Calu3 (cell line): Measurements from ENCODE around the gene FLT3LG. TPM values are rescaled to one million over a fixed set of nuclear protein-coding genes. Genes with fewer than 3 reads are reported as not detected.

ENCODE experiments used
- BruUV-seq: library from RNA; stranded (reverse); fragments of 400-500 nt; replicated peaks from 2 replicates; lab custom pipeline; 2021; lab: Mats Ljungman, UMichigan
- CTCF ChIA-PET: fragments of 300-600 bp; sonication (Branson Sonifier 250); formaldehyde crosslinking; loops from one replicate; lab custom pipeline; 2022; ENCODE audit warnings: antibody characterized with exemption; lab: Charles Lee
- DNase-seq: peaks from one replicate; pipeline ENCODE4 v3.0.0; 2022
- H3K27ac Mint-ChIP-seq: one replicate; pipeline ENCODE4 v1.8.0; 2022; ENCODE audit warnings: mixed read lengths; ENCODE audit not compliant: unreplicated experiment
- H3K27me3 Mint-ChIP-seq: one replicate; pipeline ENCODE4 v1.8.0; 2022; ENCODE audit warnings: mixed read lengths; ENCODE audit not compliant: unreplicated experiment
- H3K36me3 Mint-ChIP-seq: one replicate; pipeline ENCODE4 v1.8.0; 2022; ENCODE audit warnings: mild to moderate bottlenecking, moderate library complexity, mixed read lengths; ENCODE audit not compliant: insufficient read depth, unreplicated experiment
- H3K4me1 Mint-ChIP-seq: one replicate; pipeline ENCODE4 v1.8.0; 2022; ENCODE audit warnings: mild to moderate bottlenecking, low read depth, mixed read lengths; ENCODE audit not compliant: unreplicated experiment
- H3K4me3 Mint-ChIP-seq: one replicate; pipeline ENCODE4 v1.8.0; 2022; ENCODE audit warnings: mild to moderate bottlenecking, low read depth, moderate library complexity, mixed read lengths; ENCODE audit not compliant: unreplicated experiment
- H3K9me3 Mint-ChIP-seq: one replicate; pipeline ENCODE4 v1.8.0; 2022; ENCODE audit warnings: low read depth, mixed read lengths; ENCODE audit not compliant: unreplicated experiment
- CTCF ChIP-seq: fragments of 200-600 bp; IDR thresholded peaks from one replicate; pipeline ENCODE4 v1.8.0; 2022; ENCODE audit warnings: antibody characterized with exemption; ENCODE audit not compliant: unreplicated experiment
- intact Hi-C: fragments of 100-400 bp; cut with micrococcal nuclease; formaldehyde crosslinking; loops from one replicate; pipeline ENCODE4 v1.10.0; 2022; ENCODE audit not compliant: unreplicated experiment
- total RNA-seq: library from RNA; stranded (reverse); gene quantifications from 2 replicates; pipeline ENCODE4 v1.2.3, GENCODE V29; 2022

The FLT3LG gene
- total RNA-seq, 1 experiment from 2014 or later, result 4.8 TPM

GRCh38 chr19:49492573-49493405 lies 18.8 kb downstream of the FLT3LG start:
- CTCF ChIA-PET, result interaction anchor here (0.5 to 0.7 kb wide), 2 partner anchors 39 to 54 kb away, joined by 3 read pairs; no protein-coding TSS in a partner anchor
- Mint-ChIP-seq H3K4me1 (no peaks in the 10 kb centered on the region), H3K27ac (peak overlapping the region; percentile 91), H3K36me3 (peaks cover 99% of the 10 kb centered on the region), H3K4me3 (peak overlapping the region; percentile 22), H3K27me3 (no peaks in the 10 kb centered on the region), H3K9me3 (no peaks in the 10 kb centered on the region)
- no peak for DNase-seq
- no TSS peak for BruUV-seq
- TF ChIP-seq CTCF, result no peak
- intact Hi-C loops, result no loop called here

GRCh38 chr19:49496574-49497008 lies 22.6 kb downstream of the FLT3LG start:
- intact Hi-C loops, result no loop called here
- no peaks in the 10 kb centered on the region for H3K9me3 Mint-ChIP-seq
- TSS peak; percentile 50 for BruUV-seq
- peak overlapping the region; percentile 92 for H3K27ac Mint-ChIP-seq
- H3K4me1 Mint-ChIP-seq, result peaks cover 11% of the 10 kb centered on the region
- no peak for DNase-seq
- no peak for TF ChIP-seq CTCF
- H3K36me3 Mint-ChIP-seq, result peaks cover 96% of the 10 kb centered on the region
- H3K4me3 Mint-ChIP-seq, result peak overlapping the region; percentile 89
- CTCF ChIA-PET, result no interaction called here
- no peaks in the 10 kb centered on the region for H3K27me3 Mint-ChIP-seq

- intact Hi-C loops, result no loop called here
- no TSS peak for BruUV-seq
- Mint-ChIP-seq H3K4me1 (peaks cover 11% of the 10 kb centered on the region), H3K27me3 (no peaks in the 10 kb centered on the region), H3K36me3 (peaks cover 89% of the 10 kb centered on the region), H3K9me3 (no peaks in the 10 kb centered on the region), H3K4me3 (peak overlapping the region; percentile 89), H3K27ac (peak overlapping the region; percentile 92)
- peak; percentile 68 for DNase-seq
- no peak for TF ChIP-seq CTCF
- CTCF ChIA-PET, result no interaction called here
Measured at GRCh38 chr19:49497047-49497788, 23.2 kb downstream of the FLT3LG start.

- peak overlapping the region; percentile 92 for H3K27ac Mint-ChIP-seq
- CTCF ChIA-PET, result no interaction called here
- no TSS peak for BruUV-seq
- H3K4me3 Mint-ChIP-seq, result peak overlapping the region; percentile 89
- H3K4me1 Mint-ChIP-seq, result peaks cover 11% of the 10 kb centered on the region
- no peak for TF ChIP-seq CTCF
- no peaks in the 10 kb centered on the region for H3K27me3 Mint-ChIP-seq
- H3K36me3 Mint-ChIP-seq, result peaks cover 84% of the 10 kb centered on the region
- DNase-seq, result no peak
- H3K9me3 Mint-ChIP-seq, result no peaks in the 10 kb centered on the region
- intact Hi-C loops, result no loop called here
Measured at GRCh38 chr19:49497789-49498103, 23.7 kb downstream of the FLT3LG start.
